ENCODE results near the gene PRPF39. TPM values are rescaled to one million over a fixed set of nuclear protein-coding genes. Genes with fewer than 3 reads are reported as not detected.
A peak's percentile ranks its signal among the peaks of the same experiment; 100 is the strongest.
"Not testable (repeated sequence)": the region's sequence is repeated elsewhere in the genome, so short reads cannot be mapped to it uniquely, and the experiment has no call there.

The PRPF39 gene
- polyA plus RNA-seq, 3 donors: 66.2 to 78.8 (median 72.7) TPM

DNA sequence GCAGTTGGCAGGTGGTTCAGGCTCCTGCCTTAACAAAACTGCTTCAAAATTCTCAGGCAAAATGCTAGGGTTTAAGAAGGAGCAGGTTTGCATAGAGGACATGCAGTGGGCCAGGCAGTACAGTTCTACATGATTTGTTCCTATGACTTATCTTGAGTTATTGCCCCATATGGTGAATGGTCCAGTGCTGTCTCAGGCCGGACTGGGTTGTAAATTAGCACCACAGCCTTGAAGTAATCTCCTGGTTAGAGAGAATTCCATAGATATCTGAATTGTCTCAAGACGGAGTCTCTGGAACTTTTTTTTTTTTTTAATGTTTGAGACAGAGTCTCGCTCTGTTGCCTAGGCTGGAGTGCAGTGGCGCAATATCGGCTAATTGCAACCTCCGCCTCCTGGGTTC lies 11.8 kb upstream of the PRPF39 start:
- DNase-seq (ENCODE audit: extremely low read depth in 1 of 11, low read depth in 9 of 11, low spot score in 4 of 11): no peak

GRCh38 chr14:45073231-45073879 lies 10.6 kb upstream of the PRPF39 start:
- no peak for DNase-seq (ENCODE audit: extremely low read depth in 1 of 11, low read depth in 9 of 11, low spot score in 4 of 11)

DNA sequence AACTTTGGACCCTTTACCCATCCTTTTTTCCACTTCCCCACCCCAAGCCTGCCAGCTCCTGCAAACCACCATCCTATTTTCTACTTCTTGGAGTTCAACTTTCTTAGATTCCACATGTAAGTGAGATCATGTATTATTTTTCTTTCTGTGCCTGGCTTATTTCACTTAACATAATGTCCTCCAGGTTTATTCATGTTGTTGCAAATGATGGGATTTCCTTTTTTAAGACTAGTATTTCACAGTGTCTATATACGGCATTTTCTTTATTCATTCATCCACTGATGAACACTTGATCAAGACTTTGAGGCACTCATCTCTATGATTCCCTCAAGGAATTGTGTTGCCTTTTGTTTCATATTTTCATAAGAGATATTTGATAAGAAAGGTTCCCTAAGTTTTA lies 5.6 kb upstream of the PRPF39 start:
- no peak for DNase-seq (ENCODE audit: extremely low read depth in 1 of 11, low read depth in 9 of 11, low spot score in 4 of 11)

DNA sequence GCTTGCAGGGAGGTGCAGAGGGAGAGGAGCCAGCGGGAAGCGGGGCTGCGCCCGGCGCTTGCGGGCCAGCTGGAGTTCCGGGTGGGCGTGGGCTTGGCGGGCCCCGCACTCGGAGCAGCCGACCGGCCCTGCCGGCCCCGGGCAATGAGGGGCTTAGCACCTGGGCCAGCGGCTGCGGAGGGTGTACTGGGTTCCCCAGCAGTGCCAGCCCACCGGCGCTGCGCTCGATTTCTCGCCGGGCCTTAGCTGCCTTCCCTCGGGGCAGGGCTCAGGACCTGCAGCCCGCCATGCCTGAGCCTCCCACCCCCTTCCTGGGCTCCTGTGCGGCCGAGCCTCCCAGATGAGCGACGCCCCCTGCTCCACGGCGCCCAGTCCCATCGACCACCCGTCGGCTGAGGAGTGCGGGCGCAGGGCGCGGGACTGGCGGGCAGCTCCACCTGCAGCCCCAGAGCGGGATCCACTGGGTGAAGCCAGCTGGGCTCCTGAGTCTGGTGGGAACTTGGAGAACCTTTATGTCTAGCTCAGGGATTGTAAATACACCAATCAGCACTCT lies 3.4 kb upstream of the PRPF39 start:
- DNase-seq (ENCODE audit: extremely low read depth in 1 of 11, low read depth in 9 of 11, low spot score in 4 of 11): not testable (repeated sequence)

- not testable (repeated sequence) for DNase-seq (ENCODE audit: extremely low read depth in 1 of 11, low read depth in 9 of 11, low spot score in 4 of 11)
These were observed 2.8 kb upstream of the PRPF39 start for GRCh38 chr14:45081096-45081495.

GRCh38 chr14:45082420-45082819 lies 1.5 kb upstream of the PRPF39 start:
- DNase-seq (ENCODE audit: extremely low read depth in 1 of 11, low read depth in 9 of 11, low spot score in 4 of 11): no peak

- DNase-seq (ENCODE audit: extremely low read depth in 1 of 11, low read depth in 9 of 11, low spot score in 4 of 11): peak in 2 of 11 donors; percentile 4 to 7
These were observed 320 bp upstream of the PRPF39 start for GRCh38 chr14:45083617-45083975.

GRCh38 chr14:45084946-45085346 lies 1.0 kb downstream of the PRPF39 start:
- DNase-seq (ENCODE audit: extremely low read depth in 1 of 11, low read depth in 9 of 11, low spot score in 4 of 11): peak in 5 of 11 donors; percentile 3 to 31 (median 18)

DNA sequence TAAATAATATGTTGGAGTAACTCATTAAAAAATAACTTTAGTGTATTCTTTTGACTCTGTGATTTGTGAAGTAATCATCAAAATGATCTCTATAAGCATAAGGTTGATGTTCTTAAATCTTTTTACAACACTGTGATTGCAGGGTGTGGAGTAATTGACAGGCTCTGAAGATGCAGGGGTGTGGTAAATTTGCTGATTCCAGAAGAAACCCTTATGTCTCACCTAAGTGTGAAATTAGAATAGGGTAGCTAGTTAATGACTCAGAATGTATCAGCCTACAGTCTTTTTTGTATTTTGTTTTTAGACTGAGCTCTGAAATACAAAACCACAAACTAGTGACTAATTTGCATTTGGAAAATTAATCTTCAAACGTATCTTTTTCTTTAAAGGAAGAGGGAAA lies 5.9 kb downstream of the PRPF39 start:
- no peak for DNase-seq (ENCODE audit: extremely low read depth in 1 of 11, low read depth in 9 of 11, low spot score in 4 of 11)

GRCh38 chr14:45091710-45092109 lies 7.8 kb downstream of the PRPF39 start:
- DNase-seq (ENCODE audit: extremely low read depth in 1 of 11, low read depth in 9 of 11, low spot score in 4 of 11): no peak

DNA sequence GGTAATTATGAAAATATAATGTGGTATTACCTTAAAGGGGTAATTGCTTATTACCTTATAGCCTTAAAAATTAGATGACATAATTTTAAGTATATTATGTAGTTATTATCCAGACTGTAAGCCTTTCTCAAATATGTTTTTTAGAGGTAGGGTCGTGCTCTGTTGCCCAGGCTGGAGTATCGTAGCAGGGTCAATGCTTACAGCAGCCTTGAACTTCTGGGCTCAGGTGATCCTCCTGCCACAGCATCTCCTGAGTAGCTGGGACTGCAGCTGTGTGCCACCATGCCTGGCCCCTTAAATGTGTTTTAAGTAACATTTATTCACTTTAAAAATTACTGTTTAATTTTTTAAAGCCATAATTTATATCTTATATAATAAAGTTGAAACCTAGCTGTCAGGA lies 10.4 kb downstream of the PRPF39 start:
- no peak for DNase-seq (ENCODE audit: extremely low read depth in 1 of 11, low read depth in 9 of 11, low spot score in 4 of 11)

- DNase-seq (ENCODE audit: extremely low read depth in 1 of 11, low read depth in 9 of 11, low spot score in 4 of 11): no peak
These were observed 11.2 kb downstream of the PRPF39 start for GRCh38 chr14:45095143-45095542.

DNA sequence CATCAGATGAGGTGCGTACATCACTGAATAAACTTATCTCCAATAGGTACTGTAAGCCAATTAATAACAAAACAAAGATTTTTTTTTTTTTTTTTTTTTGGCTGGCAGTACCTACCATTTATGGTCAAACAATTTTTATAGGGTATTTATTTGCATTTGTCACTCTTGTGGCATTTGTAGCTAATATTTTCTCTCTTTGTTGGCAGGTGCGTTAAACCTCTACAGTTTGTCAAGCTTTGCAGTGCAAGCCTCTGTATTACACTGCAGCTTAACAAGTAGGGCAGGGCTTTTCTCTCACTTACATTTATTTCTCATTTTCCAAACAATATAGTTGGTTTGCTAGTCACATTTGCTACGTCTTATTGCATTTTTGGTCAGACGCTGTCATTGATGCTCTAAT lies 12.3 kb downstream of the PRPF39 start:
- DNase-seq (ENCODE audit: extremely low read depth in 1 of 11, low read depth in 9 of 11, low spot score in 4 of 11): no peak

DNA sequence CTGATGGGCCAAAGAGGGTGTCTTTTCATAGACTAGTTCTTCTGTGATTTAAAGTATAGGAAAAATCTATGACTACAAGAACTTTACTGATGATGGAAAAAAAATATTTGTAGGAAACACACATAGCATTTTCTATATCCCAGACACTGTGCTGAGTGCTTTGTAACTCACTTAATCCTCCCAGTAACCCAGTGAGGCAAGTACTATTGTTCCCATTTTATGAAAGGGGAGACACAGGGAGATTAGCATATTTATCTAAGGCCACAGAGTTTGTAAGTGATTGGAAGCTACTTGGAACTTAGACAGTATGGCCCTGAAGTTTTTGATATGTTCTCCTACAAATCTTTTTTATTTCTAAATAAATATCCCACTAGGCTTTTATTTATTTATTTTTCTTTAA lies 19.9 kb downstream of the PRPF39 start:
- DNase-seq (ENCODE audit: extremely low read depth in 1 of 11, low read depth in 9 of 11, low spot score in 4 of 11): no peak

DNA sequence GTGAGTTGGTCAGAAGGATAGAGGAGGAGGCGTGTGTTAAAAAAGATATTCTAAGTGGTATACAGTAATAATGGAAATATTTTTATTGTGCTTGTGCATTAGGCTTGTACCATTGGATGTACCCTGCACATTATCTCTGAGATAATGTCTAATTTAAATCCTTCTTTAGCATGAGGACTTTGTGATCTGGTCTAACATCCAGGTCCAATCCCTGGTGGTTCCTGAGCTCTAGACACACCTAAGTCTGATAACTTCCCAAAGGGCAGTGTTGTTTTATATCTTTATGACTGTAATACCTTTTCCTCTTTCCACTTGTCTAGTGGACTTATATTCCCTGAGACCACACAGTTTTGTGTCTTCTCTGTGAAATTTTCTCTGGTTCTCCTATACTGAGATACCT lies 20.6 kb downstream of the PRPF39 start:
- no peak for DNase-seq (ENCODE audit: extremely low read depth in 1 of 11, low read depth in 9 of 11, low spot score in 4 of 11)

- no peak for DNase-seq (ENCODE audit: extremely low read depth in 1 of 11, low read depth in 9 of 11, low spot score in 4 of 11)
These were observed 29.2 kb downstream of the PRPF39 start for GRCh38 chr14:45112896-45113781.

DNA sequence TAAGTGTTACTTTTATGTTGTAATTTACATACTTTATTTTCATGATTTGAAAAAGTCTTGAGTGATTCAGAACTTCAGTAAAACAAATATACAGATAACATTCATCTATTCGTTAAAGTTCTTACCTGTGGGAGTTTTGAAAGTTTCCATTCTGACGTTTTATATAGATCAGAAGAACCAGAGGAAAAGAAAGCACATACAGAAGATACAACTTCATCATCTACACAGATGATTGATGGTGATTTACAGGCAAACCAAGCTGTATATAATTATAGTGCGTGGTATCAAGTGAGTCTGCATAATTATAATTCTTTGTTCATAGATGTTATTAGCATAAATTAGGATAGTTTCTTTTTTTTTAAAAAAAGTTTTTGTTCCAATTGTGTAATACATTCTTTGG lies 30.4 kb downstream of the PRPF39 start:
- DNase-seq (ENCODE audit: extremely low read depth in 1 of 11, low read depth in 9 of 11, low spot score in 4 of 11): no peak

GRCh38 chr14:45118594-45118993 lies 34.7 kb downstream of the PRPF39 start:
- no peak for DNase-seq (ENCODE audit: extremely low read depth in 1 of 11, low read depth in 9 of 11, low spot score in 4 of 11)

- no peak for DNase-seq (ENCODE audit: extremely low read depth in 1 of 11, low read depth in 9 of 11, low spot score in 4 of 11)
These were observed 36.2 kb downstream of the PRPF39 start for GRCh38 chr14:45120096-45120495.

DNA sequence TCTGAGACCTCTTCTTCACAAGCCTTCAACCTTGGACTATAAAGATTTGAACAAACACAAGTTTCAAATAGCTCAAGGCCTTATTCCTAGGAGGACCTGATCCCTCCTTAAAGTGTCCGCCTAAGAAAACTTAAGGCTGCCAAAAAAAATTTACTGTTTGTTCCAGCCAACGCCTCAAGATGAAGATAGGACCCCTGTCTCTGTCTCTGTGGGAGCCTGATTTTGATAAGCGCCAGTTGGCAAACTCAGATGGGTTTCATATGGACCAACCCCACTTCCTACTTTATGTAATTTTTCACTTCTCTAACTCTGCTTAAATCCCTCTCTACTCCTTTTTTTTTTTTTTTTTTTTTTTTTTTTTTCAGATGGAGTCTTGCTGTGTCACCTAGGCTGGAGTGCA lies 39.4 kb downstream of the PRPF39 start:
- DNase-seq (ENCODE audit: extremely low read depth in 1 of 11, low read depth in 9 of 11, low spot score in 4 of 11): no peak
